Measurements from ENCODE around the gene MIPOL1.

DNA sequence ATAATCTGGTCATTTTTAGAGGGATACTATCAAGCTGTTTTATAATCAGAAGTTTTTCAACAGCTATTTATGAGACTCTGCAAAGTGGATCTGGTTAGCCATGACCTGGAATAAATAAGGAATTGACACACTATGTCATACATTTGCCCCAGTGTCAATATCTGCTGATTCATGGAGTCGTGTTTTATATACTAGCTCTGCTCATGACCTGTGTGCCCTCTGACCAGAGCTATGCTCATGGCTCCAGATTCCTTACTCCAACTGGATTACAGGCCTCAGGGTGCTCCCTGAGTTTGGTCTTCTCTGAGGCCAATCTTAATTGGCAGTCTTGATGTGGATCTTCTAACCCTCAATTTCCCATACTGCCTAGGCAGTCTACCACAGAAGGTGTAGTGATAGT, 256.2 kb downstream of the MIPOL1 start:
- TF ChIP-seq, protein P1, sequence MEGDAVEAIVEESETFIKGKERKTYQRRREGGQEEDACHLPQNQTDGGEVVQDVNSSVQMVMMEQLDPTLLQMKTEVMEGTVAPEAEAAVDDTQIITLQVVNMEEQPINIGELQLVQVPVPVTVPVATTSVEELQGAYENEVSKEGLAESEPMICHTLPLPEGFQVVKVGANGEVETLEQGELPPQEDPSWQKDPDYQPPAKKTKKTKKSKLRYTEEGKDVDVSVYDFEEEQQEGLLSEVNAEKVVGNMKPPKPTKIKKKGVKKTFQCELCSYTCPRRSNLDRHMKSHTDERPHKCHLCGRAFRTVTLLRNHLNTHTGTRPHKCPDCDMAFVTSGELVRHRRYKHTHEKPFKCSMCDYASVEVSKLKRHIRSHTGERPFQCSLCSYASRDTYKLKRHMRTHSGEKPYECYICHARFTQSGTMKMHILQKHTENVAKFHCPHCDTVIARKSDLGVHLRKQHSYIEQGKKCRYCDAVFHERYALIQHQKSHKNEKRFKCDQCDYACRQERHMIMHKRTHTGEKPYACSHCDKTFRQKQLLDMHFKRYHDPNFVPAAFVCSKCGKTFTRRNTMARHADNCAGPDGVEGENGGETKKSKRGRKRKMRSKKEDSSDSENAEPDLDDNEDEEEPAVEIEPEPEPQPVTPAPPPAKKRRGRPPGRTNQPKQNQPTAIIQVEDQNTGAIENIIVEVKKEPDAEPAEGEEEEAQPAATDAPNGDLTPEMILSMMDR (IDR thresholded peaks at IDR 0.05; ENCODE audit: extremely low read depth in 1 of 2, insufficient read depth in 1 of 2, low read depth in 1 of 2, low read length in 2 of 2), result no peak
- TF ChIP-seq EZH2 (IDR thresholded peaks at IDR 0.05; ENCODE audit: borderline replicate concordance, low read depth, low read length, severe bottlenecking), result no peak
- TF ChIP-seq POLR2AphosphoS5 (IDR thresholded peaks at IDR 0.05; ENCODE audit: insufficient read depth, low read depth, low read length), result no peak
- no peak for TF ChIP-seq POLR2A (IDR thresholded peaks at IDR 0.05; ENCODE audit: low read depth, low read length)
- no peak for TF ChIP-seq FOS (IDR thresholded peaks at IDR 0.05; ENCODE audit: borderline replicate concordance, insufficient read depth, low read length)
- TF ChIP-seq MYC (IDR thresholded peaks at IDR 0.05; ENCODE audit: low read depth, low read length), result no peak
- TF ChIP-seq, protein P2, sequence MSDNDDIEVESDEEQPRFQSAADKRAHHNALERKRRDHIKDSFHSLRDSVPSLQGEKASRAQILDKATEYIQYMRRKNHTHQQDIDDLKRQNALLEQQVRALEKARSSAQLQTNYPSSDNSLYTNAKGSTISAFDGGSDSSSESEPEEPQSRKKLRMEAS (IDR thresholded peaks at IDR 0.05; ENCODE audit: insufficient read depth, insufficient read length), result no peak
- TF ChIP-seq JUN (IDR thresholded peaks at IDR 0.05; ENCODE audit: borderline replicate concordance, insufficient read depth, insufficient read length, low read depth), result no peak
